PC-9 (cell line): ENCODE data around the gene NECTIN1.

Source experiments
- CTCF ChIP-seq: fragments of 200-600 bp; sonication (generic); conservative IDR thresholded peaks from 2 replicates; pipeline ENCODE4 v1.6.1; 2017; ENCODE audit warnings: mixed run types, antibody characterized with exemption, mild to moderate bottlenecking, moderate library complexity
- EZH2 ChIP-seq: fragments of 200-600 bp; sonication (generic); IDR thresholded peaks from 2 replicates; pipeline ENCODE4 v1.8.0; 2017; ENCODE audit warnings: antibody characterized with exemption, low read depth

- TF ChIP-seq CTCF (no peak), EZH2 (no peak)
These were observed 102.1 kb downstream of the NECTIN1 start for GRCh38 chr11:119626871-119627270.
